ENCODE measurements around the gene IGFBP6. TPM values are rescaled to one million over a fixed set of nuclear protein-coding genes. Genes with fewer than 3 reads are reported as not detected.

IGFBP6 gene
- total RNA-seq, 4 donors from 2014 or later = 67.3 to 143 (median 77.4) TPM

DNA sequence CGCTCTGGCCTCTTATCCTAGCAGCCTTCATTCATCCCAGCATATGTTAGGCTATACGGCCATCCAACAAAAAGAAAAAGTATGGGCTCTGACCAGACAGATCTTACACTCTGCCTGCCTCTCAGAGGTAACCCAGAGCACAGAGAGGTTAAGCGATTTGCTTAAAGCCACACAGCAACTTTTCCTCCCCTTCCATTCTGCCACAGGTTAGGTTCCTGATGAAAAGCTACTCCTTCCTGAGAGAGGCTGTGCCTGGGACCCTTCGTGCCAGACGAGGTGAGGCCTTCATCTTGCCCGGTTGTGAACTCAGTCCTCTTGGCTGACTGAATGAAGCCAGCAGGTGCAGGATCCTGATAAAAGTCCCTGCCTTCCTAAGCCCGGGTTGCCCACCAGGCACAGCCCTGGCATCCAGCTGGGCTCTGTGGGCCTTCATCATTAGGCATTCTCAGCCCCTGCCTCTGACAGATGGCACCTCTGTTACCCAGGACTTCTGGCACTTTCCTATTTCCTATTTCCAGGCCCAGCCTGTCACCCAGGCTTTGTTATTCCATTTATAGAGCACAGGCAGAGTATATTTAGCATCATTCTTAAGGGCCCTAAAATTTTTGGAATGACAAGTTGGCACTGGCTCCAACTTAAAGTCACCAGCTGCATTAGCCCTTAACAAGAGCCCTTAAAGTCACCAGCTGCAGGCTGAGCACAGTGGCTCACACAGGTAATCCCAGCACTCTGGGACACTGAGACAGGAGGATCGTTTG, 18.6 kb downstream of the IGFBP6 start:
- no peaks in the 10 kb centered on the region for H3K36me3 ChIP-seq
- H3K27ac ChIP-seq = peak overlapping the region in 3 of 4 donors; percentile 42 to 72 (median 53)
- no peaks in the 10 kb centered on the region for H3K27me3 ChIP-seq
- intact Hi-C loops (cut with DNase I; ENCODE audit: low total_unique reads) (no loop called here), in situ Hi-C loops (cut with MboI; ENCODE audit: low sequenced_read_pairs in 4 of 4) (loop anchor here in 1 of 4 donors (25.0 kb wide), 1 partner anchor 229 kb away; no protein-coding TSS in a partner anchor)
- H3K4me3 ChIP-seq = no peak overlapping the region
- no peak for TF ChIP-seq POLR2A (IDR thresholded peaks at IDR 0.05)
- TF ChIP-seq, protein P1, sequence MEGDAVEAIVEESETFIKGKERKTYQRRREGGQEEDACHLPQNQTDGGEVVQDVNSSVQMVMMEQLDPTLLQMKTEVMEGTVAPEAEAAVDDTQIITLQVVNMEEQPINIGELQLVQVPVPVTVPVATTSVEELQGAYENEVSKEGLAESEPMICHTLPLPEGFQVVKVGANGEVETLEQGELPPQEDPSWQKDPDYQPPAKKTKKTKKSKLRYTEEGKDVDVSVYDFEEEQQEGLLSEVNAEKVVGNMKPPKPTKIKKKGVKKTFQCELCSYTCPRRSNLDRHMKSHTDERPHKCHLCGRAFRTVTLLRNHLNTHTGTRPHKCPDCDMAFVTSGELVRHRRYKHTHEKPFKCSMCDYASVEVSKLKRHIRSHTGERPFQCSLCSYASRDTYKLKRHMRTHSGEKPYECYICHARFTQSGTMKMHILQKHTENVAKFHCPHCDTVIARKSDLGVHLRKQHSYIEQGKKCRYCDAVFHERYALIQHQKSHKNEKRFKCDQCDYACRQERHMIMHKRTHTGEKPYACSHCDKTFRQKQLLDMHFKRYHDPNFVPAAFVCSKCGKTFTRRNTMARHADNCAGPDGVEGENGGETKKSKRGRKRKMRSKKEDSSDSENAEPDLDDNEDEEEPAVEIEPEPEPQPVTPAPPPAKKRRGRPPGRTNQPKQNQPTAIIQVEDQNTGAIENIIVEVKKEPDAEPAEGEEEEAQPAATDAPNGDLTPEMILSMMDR (IDR thresholded peaks at IDR 0.05 in 4 of 5, conservative IDR thresholded peaks at IDR 0.05 in 1 of 5) = no peak
- DNase-seq (no peak), ATAC-seq (peak; percentile 76 to 77)
- H3K9me3 ChIP-seq = no peaks in the 10 kb centered on the region
- H3K4me1 ChIP-seq = peaks cover 5 to 16% of the 10 kb centered on the region in 2 donors

DNA sequence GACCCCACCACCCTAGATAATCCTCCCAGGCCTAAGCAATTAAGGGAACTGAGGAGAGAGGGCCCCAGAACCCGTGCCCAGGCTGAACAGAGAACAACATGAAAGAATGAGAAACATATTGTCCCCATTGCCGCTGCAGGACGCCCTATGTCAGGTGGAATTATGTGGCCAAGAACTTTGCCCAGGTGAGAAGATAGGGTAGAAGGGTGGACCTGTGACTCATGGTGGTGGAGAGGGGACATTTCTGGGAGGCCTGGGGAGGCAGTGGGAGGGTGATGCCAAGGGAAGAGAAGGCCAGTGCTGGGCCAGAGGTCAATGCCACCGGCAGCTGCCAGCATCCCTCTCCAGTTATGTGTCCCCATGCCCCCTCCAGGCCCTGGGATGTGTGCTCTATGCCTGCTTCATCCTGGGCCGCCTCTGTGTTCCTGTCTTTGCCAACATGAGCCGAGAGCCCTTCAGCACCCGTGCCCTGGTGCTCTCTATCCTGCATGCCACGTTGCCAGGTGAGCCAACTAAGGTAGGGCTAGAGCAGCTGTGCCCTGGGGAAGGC, 21.4 kb downstream of the IGFBP6 start:
- Histone ChIP-seq H3K27ac (no peak overlapping the region), H3K9me3 (no peaks in the 10 kb centered on the region), H3K27me3 (no peaks in the 10 kb centered on the region), H3K4me1 (peaks cover 5 to 16% of the 10 kb centered on the region in 2 donors), H3K4me3 (no peak overlapping the region), H3K36me3 (no peaks in the 10 kb centered on the region)
- TF ChIP-seq, protein P1 (IDR thresholded peaks at IDR 0.05 in 4 of 5, conservative IDR thresholded peaks at IDR 0.05 in 1 of 5) = no peak
- no peak for TF ChIP-seq POLR2A (IDR thresholded peaks at IDR 0.05)
- intact Hi-C loops (cut with DNase I; ENCODE audit: low total_unique reads) (no loop called here), in situ Hi-C loops (cut with MboI; ENCODE audit: low sequenced_read_pairs in 4 of 4) (loop anchor here in 1 of 4 donors (25.0 kb wide), 1 partner anchor 232 kb away; no protein-coding TSS in a partner anchor)
- ATAC-seq (no peak), DNase-seq (no peak)

DNA sequence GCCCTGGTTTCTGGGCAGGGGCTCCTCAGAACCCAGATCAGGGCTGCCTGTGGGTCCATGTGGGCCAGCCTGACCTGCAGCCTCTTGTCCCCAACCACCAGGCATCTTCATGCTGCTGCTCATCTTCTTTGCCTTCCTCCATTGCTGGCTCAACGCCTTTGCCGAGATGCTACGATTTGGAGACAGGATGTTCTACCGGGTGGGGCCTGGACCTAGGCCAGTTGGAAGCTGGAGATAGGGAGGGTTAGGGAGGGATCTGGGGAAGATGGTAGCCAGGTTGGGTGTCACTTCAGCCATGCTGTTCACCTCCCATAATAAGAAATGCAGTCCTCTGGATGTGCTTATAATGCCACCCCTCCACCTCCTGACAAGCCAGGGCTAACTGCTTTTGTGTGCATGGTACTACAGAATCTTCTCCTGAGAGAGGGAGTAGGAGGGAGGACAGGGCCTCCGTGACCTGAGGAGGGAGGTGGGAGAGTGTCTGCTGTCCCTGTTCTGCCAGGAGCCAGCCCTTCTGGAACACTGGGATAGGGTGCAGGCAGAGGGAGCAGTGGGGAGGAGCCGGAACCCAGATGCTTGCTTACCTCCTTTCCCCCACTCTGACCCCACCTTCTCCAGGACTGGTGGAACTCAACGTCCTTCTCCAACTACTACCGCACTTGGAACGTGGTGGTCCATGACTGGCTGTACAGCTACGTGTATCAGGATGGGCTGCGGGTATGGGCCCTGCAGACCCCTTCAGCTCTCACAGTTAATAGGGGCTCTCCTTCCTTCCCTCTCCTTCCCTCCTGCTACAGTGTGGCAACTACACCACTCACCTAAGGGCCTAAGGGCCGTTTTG, 23.4 kb downstream of the IGFBP6 start:
- H3K36me3 ChIP-seq = no peaks in the 10 kb centered on the region
- TF ChIP-seq, protein P1 (IDR thresholded peaks at IDR 0.05 in 4 of 5, conservative IDR thresholded peaks at IDR 0.05 in 1 of 5) = no peak
- no peak for TF ChIP-seq POLR2A (IDR thresholded peaks at IDR 0.05)
- no peak overlapping the region for H3K27ac ChIP-seq
- DNase-seq (no peak), ATAC-seq (no peak)
- no peaks in the 10 kb centered on the region for H3K9me3 ChIP-seq
- H3K27me3 ChIP-seq = no peaks in the 10 kb centered on the region
- H3K4me1 ChIP-seq = peaks cover 5 to 9% of the 10 kb centered on the region in 2 donors
- in situ Hi-C loops (cut with MboI; ENCODE audit: low sequenced_read_pairs in 4 of 4) (loop anchor here in 1 of 4 donors (25.0 kb wide), 1 partner anchor 234 kb away; no protein-coding TSS in a partner anchor), intact Hi-C loops (cut with DNase I; ENCODE audit: low total_unique reads) (no loop called here)
- H3K4me3 ChIP-seq = no peak overlapping the region

DNA sequence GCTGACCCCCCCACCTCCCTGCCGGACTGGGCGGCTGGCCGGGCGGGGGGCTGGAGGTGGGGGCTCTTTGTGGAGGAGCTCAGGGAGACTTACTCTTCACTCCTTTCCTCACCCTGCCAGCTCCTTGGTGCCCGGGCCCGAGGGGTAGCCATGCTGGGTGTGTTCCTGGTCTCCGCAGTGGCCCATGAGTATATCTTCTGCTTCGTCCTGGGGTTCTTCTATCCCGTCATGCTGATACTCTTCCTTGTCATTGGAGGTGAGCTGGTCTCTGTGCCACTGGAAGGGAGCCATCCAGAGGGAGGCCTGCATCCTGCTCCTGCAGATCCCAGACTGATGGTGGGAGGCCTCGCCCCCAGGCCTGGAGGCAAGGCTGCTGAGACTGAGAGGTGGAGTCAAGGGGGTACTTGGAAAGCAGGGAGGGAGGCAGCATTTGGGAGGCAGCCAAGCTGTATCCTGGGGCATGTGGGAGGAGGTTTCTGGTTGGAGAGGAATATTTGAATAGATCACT, 25.5 kb downstream of the IGFBP6 start:
- DNase-seq = no peak
- H3K27me3 ChIP-seq = no peaks in the 10 kb centered on the region
- in situ Hi-C loops (cut with MboI; ENCODE audit: low sequenced_read_pairs in 4 of 4) (loop anchor here in 1 of 4 donors (25.0 kb wide), 1 partner anchor 236 kb away; no protein-coding TSS in a partner anchor), intact Hi-C loops (cut with DNase I; ENCODE audit: low total_unique reads) (no loop called here)
- H3K4me1 ChIP-seq = no peaks in the 10 kb centered on the region
- no peak for ATAC-seq
- H3K4me3 ChIP-seq = no peak overlapping the region
- H3K9me3 ChIP-seq = no peaks in the 10 kb centered on the region
- TF ChIP-seq, protein P1 (IDR thresholded peaks at IDR 0.05 in 4 of 5, conservative IDR thresholded peaks at IDR 0.05 in 1 of 5) = no peak
- TF ChIP-seq POLR2A (IDR thresholded peaks at IDR 0.05) = no peak
- no peaks in the 10 kb centered on the region for H3K36me3 ChIP-seq
- no peak overlapping the region for H3K27ac ChIP-seq

Data from gastrocnemius medialis (tissue), 4 donors.